ENCODE data around the gene ACVRL1. TPM values are rescaled to one million over a fixed set of nuclear protein-coding genes. Genes with fewer than 3 reads are reported as not detected.

The ACVRL1 gene
- total RNA-seq, 1 experiment from 2014 or later, result 0.36 TPM

GRCh38 chr12:51951199-51951842, 44.0 kb downstream of the ACVRL1 start, which contains the start of gene ACVR1B:
TSS of gene ACVR1B (plus strand) at chr12:51951699. CDS start at chr12:51951744, 45 bp downstream.
- ChIA-PET CTCF (no interaction called here), POLR2A (no interaction called here)
- intact Hi-C loops (cut with micrococcal nuclease; ENCODE audit: unreplicated experiment), result no loop called here
- no peaks in the 10 kb centered on the region for H3K9me3 ChIP-seq (ENCODE audit: control insufficient read depth, insufficient read depth, low read depth, low read length)
- ATAC-seq (peak; percentile 95), DNase-seq (ENCODE audit: low read depth, low spot score) (peak; percentile 41)
- H3K27ac ChIP-seq (ENCODE audit: low read length), result peak within 1 kb of the TSS; percentile 88
- H3K4me3 ChIP-seq (ENCODE audit: low read depth in 2 of 2, low read length in 2 of 2), result peak within 1 kb of the TSS; percentile 83 to 89
- peaks cover 5% of the 10 kb centered on the region; the same call in 1 of the 2 replicates for H3K36me3 ChIP-seq (ENCODE audit: control insufficient read depth, insufficient read depth, low read length)
- peaks cover 12% of the 10 kb centered on the region for H3K27me3 ChIP-seq (ENCODE audit: control insufficient read depth, insufficient read depth, low read length)
- BruUV-seq (replicated peaks), result no TSS peak
- TF ChIP-seq SIN3A (IDR thresholded peaks at IDR 0.05; ENCODE audit: borderline replicate concordance, insufficient read depth, low read depth, low read length), result no peak
- TF ChIP-seq REST (IDR thresholded peaks at IDR 0.05; ENCODE audit: insufficient read depth in 1 of 2, low read depth in 2 of 2, low read length in 1 of 2), result no peak
- TF ChIP-seq TCF7L2 (IDR thresholded peaks at IDR 0.05; ENCODE audit: low read depth, low read length), result no peak
- TF ChIP-seq POLR2AphosphoS5 (IDR thresholded peaks at IDR 0.05; ENCODE audit: low read depth, low read length), result no peak
- no peak for TF ChIP-seq CTCF (IDR thresholded peaks at IDR 0.05)
- in situ Hi-C loops (cut with HindIII; ENCODE audit: low pct_unique_long_range_greater_than_20kb, low sequenced_read_pairs), result no loop called here
- H3K4me1 ChIP-seq (ENCODE audit: control insufficient read depth, insufficient read depth, low read length), result peaks cover 35% of the 10 kb centered on the region

GRCh38 chr12:51951843-51952722, 44.8 kb downstream of the ACVRL1 start:
- no TSS peak for BruUV-seq (replicated peaks)
- no peak for DNase-seq (ENCODE audit: low read depth, low spot score)
- ChIA-PET POLR2A (no interaction called here), CTCF (no interaction called here)
- in situ Hi-C loops (cut with HindIII; ENCODE audit: low pct_unique_long_range_greater_than_20kb, low sequenced_read_pairs), result no loop called here
- ATAC-seq, result peak; percentile 7; the same call in 1 of the 2 replicates
- TF ChIP-seq SIN3A (IDR thresholded peaks at IDR 0.05; ENCODE audit: borderline replicate concordance, insufficient read depth, low read depth, low read length) (0 out of 2 replicates have a peak, but pooled peaks have one; percentile 49), REST (IDR thresholded peaks at IDR 0.05; ENCODE audit: insufficient read depth in 1 of 2, low read depth in 2 of 2, low read length in 1 of 2) (no peak)
- intact Hi-C loops (cut with micrococcal nuclease; ENCODE audit: unreplicated experiment), result no loop called here
- H3K27ac ChIP-seq (ENCODE audit: low read length), result peak overlapping the region; percentile 88
- peaks cover 5% of the 10 kb centered on the region; the same call in 1 of the 2 replicates for H3K36me3 ChIP-seq (ENCODE audit: control insufficient read depth, insufficient read depth, low read length)
- H3K27me3 ChIP-seq (ENCODE audit: control insufficient read depth, insufficient read depth, low read length), result peaks cover 12% of the 10 kb centered on the region
- no peaks in the 10 kb centered on the region for H3K9me3 ChIP-seq (ENCODE audit: control insufficient read depth, insufficient read depth, low read depth, low read length)
- peaks cover 35% of the 10 kb centered on the region for H3K4me1 ChIP-seq (ENCODE audit: control insufficient read depth, insufficient read depth, low read length)
- H3K4me3 ChIP-seq (ENCODE audit: low read depth in 2 of 2, low read length in 2 of 2), result peak overlapping the region; percentile 83 to 89

Data from Panc1 (cell line).